ENCODE measurements around the gene SMIM36.

Gene SMIM36

DNA sequence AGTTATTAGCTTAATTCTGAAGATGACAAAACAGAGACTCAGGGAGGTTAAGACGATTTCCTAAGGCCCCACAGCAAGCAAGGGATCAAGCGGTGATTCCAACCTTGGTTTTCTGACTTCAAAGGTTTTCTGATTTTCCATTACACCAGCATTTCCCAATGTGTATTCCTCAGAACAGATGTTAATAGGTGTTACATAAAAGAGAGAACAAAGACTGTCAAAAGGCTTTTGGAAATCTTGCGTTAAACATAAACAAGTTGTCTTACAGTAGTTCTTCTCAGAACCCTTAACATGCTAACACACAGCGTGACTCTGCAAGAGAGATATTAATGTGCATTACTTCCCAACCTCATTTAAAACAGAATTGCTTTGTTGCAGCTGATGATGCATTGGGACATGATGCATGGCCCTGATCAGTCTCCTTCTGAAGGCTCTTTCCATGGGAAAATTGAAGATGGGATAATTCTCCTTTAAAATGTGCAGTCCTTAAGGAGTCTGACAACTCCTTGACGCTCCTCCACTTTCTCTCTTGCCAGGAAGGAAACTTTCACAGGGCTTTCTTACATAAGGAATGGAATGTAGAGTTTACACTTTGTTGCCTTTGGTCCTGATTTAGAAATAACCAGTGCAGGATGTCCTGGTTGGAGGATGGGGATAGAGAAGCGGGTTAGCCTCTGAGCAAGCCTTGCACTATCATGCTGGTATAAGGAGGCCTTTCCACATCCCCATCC, 68.1 kb downstream of the SMIM36 start:
- TF ChIP-seq, protein P1, sequence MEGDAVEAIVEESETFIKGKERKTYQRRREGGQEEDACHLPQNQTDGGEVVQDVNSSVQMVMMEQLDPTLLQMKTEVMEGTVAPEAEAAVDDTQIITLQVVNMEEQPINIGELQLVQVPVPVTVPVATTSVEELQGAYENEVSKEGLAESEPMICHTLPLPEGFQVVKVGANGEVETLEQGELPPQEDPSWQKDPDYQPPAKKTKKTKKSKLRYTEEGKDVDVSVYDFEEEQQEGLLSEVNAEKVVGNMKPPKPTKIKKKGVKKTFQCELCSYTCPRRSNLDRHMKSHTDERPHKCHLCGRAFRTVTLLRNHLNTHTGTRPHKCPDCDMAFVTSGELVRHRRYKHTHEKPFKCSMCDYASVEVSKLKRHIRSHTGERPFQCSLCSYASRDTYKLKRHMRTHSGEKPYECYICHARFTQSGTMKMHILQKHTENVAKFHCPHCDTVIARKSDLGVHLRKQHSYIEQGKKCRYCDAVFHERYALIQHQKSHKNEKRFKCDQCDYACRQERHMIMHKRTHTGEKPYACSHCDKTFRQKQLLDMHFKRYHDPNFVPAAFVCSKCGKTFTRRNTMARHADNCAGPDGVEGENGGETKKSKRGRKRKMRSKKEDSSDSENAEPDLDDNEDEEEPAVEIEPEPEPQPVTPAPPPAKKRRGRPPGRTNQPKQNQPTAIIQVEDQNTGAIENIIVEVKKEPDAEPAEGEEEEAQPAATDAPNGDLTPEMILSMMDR (IDR thresholded peaks at IDR 0.05; ENCODE audit: insufficient read depth, low read depth, low read length, missing control alignments), result no peak
- DNase-seq (ENCODE audit: low read depth), result no peak
- no peak overlapping the region for H3K4me3 ChIP-seq (ENCODE audit: low read depth, low read length)

DNA sequence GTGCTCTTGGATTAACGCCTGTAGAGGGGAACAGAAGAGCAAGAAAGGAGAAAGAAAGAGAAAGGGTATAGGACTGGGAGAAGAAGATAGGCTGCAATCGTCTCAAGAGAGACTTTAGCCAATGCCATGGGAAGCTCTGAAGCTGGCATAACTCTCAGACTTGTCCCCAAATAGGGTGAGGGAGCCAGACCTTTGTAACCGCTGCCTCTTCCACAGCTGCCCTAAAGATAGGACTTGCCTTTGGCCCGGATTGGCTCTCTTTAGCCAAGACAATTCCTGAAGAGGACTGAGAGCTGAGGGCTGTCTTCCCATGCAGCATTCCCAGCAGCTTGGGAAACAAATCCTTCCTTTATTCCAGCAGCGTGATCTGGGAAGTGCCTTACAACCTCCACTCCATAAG, 68.8 kb downstream of the SMIM36 start:
- DNase-seq (ENCODE audit: low read depth), result no peak
- TF ChIP-seq, protein P1 (IDR thresholded peaks at IDR 0.05; ENCODE audit: insufficient read depth, low read depth, low read length, missing control alignments), result no peak

DNA sequence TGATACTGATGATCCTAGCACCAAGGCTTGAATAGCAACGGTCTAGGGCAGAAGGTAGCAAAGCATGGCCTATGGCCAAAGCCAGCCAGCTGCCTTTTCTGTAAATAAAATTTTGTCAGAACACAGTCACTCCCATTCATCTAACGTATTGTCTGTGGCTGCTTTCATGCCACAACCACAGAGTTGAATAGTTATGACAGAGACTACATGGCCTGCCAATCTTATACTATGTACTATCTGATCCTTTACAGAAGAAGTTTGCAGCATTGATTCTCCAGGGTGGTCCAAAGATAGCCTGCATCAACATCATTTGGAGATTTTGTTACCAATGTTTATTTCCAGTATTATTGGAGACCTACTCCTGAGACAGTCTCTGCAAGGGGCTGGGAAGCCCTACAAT, 69.7 kb downstream of the SMIM36 start:
- H3K4me3 ChIP-seq (ENCODE audit: low read depth, low read length), result no peak overlapping the region
- no peak for DNase-seq (ENCODE audit: low read depth)
- TF ChIP-seq, protein P1 (IDR thresholded peaks at IDR 0.05; ENCODE audit: insufficient read depth, low read depth, low read length, missing control alignments), result no peak

More for the DNA sequence above, 68.8 kb downstream of the SMIM36 start:
- H3K4me3 ChIP-seq (ENCODE audit: low read depth, low read length), result no peak overlapping the region

DNA sequence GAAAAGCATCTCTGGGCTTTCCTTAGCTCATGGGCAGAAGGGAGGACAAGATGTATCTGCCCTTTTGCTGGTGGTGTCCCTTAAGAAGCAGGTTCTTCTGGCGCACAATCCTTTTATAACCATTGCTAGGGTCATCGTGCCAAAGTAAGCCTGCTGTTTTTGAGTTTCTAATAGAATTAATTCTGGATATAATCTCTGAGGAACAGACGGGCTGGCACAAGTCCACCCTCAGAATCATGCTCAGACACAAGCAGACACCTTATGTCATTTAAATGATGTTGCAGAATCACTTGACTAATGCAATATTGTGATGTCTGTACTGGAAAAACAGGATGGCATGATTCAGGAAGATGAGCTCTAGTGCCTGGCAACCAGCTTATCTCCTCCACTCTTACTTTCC, 70.9 kb downstream of the SMIM36 start:
- no peak for DNase-seq (ENCODE audit: low read depth)
- TF ChIP-seq, protein P1 (IDR thresholded peaks at IDR 0.05; ENCODE audit: insufficient read depth, low read depth, low read length, missing control alignments), result no peak
- H3K4me3 ChIP-seq (ENCODE audit: low read depth, low read length), result no peak overlapping the region

DNA sequence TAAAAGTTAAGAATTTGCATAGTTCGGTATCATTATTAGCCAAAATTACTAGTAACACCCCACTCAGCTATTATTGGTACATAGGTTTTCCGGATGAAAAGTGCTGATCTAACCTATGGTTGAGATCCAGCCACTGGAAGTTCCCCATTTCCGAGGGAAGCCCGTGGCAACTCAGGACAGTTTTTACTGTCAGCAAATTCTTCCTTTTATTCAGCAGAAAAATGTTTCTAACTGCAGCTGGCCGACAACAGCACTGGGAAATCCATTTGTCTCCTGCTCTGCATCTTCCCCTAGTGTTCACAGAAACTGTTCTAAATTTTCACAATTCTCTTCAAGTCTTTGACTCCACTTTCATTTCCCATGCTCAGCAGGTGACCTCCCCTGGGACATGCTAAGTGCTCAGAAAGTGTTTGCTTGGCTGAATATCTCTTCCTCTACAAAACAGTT, 74.1 kb downstream of the SMIM36 start:
- TF ChIP-seq, protein P1 (IDR thresholded peaks at IDR 0.05; ENCODE audit: insufficient read depth, low read depth, low read length, missing control alignments), result no peak
- H3K4me3 ChIP-seq (ENCODE audit: low read depth, low read length), result peak overlapping the region; percentile 59
- peak; percentile 94 for DNase-seq (ENCODE audit: low read depth)

DNA sequence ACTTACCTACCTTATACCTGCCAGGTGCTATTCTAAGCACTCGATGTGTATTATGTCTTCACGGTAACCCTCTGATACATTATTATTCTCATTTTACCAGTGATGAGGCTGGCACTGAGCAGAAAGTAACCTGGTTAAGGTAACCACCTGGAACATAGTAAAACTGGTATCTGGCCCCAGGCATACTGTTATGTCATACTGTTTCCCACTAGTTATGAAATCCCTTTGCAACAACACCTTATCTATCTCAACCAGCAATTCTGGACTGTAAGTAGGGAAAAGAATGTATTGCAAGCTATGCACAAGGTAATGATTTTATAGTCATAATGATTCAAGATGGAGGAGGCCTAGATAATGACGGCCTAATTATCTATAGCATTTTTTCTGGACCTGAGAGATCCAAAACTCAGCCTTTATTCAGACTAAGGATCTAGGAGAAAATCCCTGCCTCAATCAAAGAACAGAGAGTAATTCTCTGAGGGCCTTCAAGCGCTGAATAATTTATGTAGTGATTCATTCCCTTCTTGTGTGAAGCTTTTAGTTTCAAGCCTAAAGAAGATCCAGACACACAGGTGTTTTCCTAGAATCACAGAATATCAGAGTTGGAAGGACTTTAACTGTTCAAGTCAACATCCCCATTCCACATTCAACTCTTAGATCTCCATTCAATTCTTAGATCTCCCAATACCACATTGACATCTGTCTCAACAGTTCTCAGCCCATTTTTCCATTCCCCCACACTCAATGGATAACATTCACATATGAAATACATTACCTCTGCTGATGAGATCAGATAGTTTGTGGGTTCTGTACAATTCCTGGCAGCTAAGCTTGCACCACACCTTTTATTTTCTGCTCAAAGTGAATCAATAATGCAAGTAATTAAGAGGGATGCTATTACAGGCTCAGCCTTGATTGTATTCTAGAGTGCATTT, 74.8 kb downstream of the SMIM36 start:
- TF ChIP-seq, protein P1 (IDR thresholded peaks at IDR 0.05; ENCODE audit: insufficient read depth, low read depth, low read length, missing control alignments), result no peak
- peak overlapping the region; percentile 59 for H3K4me3 ChIP-seq (ENCODE audit: low read depth, low read length)
- DNase-seq (ENCODE audit: low read depth), result peak; percentile 51

All from GM12865 (cell line).